Frontal cortex (tissue), 4 donors: ENCODE data around the gene BCLAF1. TPM values are rescaled to one million over a fixed set of nuclear protein-coding genes. Genes with fewer than 3 reads are reported as not detected.
"Not testable (repeated sequence)": the region's sequence is repeated elsewhere in the genome, so short reads cannot be mapped to it uniquely, and the experiment has no call there.

ENCODE experiments used
- DNase-seq, 2 donors: peaks; one replicate each; pipeline ENCODE4 v3.0.0; 2012; ENCODE audit warnings: low spot score in 2 of 2
- FAIRE-seq: peaks from 2 replicates; lab custom pipeline; 2012; peaks lifted over from hg19 to GRCh38; lab: Jason Lieb, UNC
- total RNA-seq: library from RNA; depleted of rRNA; stranded (reverse); fragments of >200 nt; gene quantifications from one replicate; pipeline ENCODE4 v1.2.3, GENCODE V29; 2014
- donor health status: control.
- donor health status: control.
- donor health status: control.

The BCLAF1 gene
- total RNA-seq, 1 donor from 2014 or later: 170 TPM

DNA sequence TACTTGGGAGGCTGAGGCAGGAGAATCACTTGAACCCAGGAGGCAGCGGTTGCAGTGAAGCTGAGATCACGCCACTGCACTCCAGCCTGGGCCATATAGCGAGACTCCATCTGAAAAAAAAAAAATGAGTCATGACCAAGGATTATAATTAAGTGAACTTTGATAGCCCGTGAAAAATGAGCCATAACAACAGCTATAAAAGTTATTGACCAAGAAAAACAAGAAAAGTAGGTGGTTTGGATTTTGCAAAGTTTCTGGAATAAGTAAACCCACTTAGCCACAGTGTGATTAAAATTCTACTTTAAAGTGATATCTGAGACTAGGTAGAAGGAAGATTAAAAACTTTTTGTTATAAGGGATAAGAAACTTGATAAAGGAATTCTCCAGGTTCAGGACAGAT lies 25.9 kb upstream of the BCLAF1 start:
- DNase-seq: no peak

DNA sequence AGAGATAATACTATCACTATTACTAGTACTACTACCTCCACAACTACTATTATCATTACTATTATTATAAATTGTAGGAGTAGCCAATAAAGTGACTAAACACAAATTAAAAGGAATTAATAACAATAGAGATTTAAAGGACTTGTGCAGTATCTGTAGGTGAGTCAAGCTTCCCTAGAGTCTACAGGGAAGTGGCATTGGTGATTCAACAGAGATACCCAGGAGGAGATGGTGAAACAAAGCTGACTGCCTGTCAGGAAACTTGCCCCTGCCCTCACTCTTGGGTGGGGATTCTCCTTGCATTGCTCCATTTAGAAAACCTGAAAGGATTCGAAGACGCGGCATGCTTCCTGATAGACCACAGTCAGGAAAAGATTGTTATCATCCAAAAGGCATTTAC lies 23.3 kb upstream of the BCLAF1 start:
- FAIRE-seq (no peak), DNase-seq (no peak)

More for the DNA sequence above, 25.9 kb upstream of the BCLAF1 start:
- FAIRE-seq: no peak

DNA sequence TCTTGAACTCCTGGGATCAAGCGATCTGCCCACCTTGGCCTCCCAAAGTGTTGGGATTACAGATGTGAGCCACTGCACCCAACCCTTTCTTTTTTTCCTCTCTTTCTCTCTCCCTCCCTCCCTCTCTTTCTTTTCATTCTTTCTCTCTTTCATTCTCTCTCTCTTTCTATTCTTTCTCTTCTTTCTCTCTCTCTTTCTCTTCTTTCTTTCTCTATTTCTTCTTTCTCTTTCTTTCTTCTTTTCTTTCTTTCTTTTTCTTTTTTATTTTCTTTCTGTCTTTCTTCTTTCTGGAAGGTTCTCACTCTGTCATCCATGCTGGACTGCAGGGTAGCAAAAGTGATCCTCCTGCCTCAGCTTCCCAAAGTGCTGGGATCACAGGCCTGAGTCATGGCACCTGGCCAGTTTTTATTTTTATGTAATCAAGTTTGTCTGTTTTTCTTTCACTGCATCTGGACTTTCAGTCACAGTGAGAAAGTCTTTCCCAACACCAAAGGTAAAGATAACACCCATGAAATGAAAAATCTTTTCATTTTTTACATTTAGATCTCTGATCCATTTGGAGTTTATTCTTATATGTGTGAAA lies 20.2 kb upstream of the BCLAF1 start:
- DNase-seq (no peak), FAIRE-seq (no peak)

DNA sequence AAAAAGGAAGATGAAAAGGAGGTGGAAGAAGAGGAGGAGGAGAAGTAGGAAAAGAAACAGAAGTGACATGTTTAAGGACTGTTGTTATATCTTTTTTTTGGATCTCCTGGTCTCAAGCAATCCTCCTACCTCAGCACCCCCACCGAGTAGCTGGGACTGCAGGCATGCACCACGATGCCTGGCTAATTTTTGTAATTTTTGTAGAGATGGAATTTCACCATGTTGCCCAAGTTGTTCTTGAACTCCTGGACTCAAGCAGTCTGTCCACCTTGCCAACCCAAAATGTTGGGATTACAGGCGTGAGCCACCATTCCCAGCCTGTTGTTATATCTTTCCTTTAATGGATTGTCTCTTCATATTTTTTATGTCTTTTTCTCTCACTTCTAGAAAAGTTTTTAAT lies 19.5 kb upstream of the BCLAF1 start:
- DNase-seq (no peak), FAIRE-seq (no peak)

DNA sequence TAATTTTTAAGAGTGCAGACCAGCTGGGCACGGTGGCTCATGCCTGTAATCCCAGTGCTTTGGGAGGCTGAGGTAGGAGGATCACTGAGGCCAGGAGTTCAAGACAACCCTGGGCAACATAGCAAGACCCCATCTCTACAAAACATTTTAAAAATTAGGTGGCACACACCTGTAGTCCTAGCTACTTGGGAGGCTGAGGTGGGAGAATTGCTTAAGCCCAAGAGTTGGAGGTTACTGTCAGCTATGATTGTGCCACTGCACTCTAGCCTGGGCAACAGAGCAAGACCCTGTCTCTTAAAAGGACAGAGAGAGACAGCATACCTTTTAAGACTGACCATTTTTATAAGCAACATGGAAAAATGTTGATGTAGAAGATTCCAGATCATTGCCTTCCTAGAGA lies 18.8 kb upstream of the BCLAF1 start:
- DNase-seq, FAIRE-seq: not testable (repeated sequence)

DNA sequence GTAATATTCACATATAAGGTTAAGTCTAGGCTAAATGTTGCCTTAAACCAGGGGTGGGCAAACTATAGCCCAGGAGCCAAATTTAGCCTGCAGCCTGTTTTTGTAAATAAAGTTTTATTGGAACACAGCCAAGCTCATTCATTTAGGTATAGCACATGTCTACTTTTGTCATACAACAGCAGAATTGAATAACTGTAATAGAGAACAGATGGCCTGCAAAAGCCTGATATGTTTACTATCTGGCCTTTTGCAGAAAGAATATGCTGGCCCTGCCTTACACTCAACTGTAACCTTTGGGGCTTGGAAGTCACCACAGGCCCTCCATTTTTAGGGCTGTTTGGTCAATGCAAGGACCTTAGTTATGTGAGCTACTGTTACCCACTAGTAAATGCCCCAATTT lies 17.7 kb upstream of the BCLAF1 start:
- no peak for FAIRE-seq
- no peak for DNase-seq

DNA sequence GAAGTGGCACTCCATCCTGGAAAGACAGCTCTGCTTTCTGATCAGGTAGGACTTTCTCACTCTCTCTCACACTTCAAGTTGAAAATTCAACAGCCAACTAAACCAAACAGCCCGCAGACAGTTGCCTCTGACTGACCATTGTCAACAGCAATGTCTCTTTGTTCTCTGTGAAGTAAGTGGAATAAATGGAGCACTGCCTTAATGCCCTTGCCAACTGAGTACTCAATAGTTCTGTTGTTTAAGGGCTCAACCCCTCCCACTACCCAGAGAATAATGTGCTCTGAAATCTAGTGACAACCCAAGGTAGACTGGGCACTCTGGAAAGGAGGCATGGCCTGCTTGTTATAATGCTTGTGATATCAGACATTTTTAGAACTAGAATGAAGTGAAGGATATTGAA lies 16.8 kb upstream of the BCLAF1 start:
- FAIRE-seq (peak; percentile 84), DNase-seq (peak; percentile 29 to 52)

DNA sequence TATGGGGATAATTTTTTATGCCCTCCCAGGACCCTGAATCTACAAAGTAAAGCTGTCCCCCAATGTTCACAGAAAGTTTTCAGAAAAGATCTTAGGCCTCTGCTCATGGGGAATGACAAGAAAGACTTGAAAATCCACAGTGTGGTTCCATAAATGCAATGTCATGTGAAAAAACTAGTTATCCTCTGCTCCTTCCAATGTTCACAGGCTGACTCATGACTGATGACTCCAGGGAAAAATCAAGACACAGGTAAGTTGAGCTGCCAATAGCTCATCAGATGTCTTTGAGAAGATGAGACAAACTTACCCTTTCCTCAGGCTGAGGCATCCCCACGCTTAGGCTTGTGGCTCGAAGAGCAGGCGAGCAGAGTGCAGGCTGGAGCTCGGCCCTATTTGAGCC lies 14.8 kb upstream of the BCLAF1 start:
- DNase-seq: no peak

DNA sequence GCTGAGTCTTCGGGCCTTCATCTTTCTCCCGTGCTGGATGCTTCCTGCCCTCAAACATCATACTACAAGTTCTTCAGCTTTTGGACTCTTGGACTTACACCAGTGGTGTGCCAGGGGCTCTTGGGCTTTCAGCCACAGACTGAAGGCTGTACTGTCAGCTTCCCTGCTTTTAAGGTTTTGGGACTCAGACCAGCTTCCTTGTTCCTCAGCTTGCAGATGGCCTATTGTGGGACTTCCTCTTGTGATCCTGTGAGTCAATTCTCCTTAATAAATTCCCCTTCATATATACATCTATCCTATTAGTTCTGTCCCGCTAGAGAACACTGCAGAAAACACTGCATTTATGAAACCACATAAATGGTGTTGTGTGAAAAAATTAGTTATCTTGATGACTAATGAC lies 13.9 kb upstream of the BCLAF1 start:
- DNase-seq (no peak), FAIRE-seq (no peak)

More for the DNA sequence above, 14.8 kb upstream of the BCLAF1 start:
- no peak for FAIRE-seq

DNA sequence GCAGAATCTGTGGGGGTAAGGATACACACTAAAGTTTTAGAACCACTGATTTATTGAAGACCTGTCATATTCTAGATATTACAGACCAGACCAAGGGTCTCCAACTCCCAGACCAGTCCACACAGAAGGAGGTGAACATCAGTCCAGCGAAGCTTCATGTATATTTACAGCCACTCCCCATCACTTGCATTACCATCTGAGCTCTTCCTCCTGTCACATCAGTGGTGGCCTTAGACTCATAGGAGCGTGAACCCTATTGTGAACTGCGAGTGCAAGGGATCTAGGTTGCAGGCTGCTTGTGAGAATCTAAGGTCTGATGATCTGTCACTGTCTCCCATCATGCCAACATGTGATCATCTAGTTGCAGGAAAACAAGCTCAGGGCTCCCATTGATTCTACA lies 5.0 kb upstream of the BCLAF1 start:
- DNase-seq (no peak), FAIRE-seq (no peak)

DNA sequence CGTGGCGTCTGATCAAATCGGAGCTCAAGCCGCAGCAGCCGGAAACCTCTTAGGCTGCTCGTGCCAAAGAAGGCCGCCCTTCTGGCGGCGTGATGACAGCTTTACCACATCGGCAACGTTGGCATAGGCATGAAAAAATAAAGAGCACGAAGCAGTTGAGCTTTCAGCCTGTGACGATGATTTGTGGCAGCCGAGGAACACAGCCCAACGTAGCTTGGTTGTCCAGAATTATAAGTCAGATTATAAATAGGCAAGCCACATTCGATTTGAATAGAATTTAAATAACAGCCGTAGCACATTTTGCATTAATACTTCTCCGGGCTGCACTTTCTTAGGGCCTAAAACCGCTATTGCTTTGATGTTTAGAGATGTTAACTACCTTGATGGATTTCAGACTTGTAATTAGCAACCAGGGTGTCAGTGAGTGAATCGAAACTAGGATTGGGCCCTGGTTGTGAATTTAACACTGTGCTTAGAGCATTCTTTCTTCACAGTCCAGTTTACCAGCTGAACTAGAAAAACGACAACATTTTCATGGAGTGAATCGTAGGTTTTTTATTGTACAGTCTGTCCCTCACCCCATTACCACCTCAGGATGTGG lies 864 bp upstream of the BCLAF1 start:
- DNase-seq: peak; percentile 14 to 23

DNA sequence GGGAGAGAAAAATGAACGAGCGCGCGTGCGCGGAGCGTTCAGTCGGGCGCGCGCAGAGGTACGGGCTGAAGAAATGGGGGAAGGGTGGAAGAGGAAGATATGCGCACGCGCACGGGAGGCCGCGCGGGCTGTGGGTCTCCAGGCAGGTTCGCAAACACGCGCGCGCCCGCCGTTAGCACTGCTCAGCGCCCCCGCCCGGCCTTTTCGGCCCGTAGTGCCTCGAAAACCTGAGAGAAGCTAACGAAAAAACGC lies 393 bp downstream of the BCLAF1 start:
- DNase-seq: peak; percentile 42 to 58
- no peak for FAIRE-seq

More for the DNA sequence above, 864 bp upstream of the BCLAF1 start:
- no peak for FAIRE-seq

DNA sequence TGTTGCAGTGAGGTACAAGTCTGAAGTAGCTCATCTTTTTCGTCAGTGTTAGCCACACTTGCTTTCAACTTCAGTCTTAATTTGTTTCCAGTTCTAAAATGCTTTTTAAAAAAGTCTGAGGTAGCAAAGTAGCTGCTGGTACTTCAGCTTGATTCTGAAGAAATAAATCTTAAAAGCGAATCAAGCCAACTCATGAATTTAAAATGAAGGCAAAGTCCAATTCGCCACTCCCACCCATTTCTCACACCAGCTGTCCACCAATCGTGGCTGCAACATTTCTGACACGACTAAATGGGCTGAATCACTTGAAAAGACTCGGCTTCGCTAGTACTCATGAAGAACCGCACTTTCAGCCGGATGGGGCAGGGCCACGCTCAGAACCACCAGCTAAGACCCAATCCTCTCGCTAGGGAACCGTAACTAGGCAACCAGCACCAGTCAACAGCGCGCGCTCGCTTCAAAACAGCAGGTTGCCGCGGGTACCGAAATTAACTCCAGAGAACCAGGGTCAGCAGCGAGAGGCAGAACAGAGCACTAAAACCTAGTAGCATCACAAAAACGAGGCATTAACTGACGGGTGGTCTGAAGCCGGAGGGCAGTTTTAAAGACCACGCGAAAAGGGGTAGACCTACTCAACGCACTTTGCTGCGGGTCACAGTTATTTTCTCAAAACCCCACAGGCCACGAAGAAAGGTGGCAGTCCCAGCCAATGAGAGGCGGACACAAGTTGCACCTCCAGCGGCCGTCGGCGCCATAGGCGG lies 900 bp downstream of the BCLAF1 start:
- DNase-seq (peak; percentile 17 to 63), FAIRE-seq (no peak)

DNA sequence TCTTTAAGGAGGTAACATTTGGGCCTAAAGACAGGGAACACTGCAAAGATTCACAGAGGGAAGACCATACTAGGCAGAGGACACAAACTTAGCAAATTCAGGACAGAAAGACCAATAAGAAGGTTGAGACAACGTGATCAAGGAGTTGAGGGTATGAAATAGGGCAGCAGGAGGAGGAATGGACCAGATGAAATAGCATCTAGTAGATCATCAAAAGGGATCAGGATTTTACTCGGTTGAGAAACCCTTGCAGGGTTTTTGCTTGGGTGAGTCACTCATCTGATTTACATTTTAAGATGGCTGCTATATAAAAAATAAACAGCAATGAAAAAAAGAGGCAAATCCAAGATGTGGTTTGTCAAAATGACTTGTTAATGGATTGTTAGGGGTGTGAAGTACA lies 4.7 kb downstream of the BCLAF1 start:
- DNase-seq (no peak), FAIRE-seq (no peak)

DNA sequence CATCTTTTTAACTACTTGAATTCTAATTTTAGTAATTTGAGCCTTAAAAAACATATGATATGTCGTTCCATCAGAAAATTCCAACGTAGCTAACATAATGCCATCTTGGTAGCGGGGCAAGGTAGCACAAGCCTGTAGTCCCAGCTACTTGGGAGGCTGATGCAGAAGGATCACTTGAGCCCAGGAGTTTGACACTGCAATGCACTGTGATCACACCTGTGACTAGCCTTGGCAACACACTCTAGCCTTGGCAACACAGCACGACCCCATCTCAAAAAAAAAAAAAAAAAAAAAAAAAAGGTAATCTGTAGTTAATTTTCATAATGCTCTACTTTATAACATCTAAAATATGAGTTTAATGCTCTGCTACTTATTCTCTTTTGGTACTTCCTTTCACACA lies 6.7 kb downstream of the BCLAF1 start:
- FAIRE-seq: no peak
- no peak for DNase-seq

DNA sequence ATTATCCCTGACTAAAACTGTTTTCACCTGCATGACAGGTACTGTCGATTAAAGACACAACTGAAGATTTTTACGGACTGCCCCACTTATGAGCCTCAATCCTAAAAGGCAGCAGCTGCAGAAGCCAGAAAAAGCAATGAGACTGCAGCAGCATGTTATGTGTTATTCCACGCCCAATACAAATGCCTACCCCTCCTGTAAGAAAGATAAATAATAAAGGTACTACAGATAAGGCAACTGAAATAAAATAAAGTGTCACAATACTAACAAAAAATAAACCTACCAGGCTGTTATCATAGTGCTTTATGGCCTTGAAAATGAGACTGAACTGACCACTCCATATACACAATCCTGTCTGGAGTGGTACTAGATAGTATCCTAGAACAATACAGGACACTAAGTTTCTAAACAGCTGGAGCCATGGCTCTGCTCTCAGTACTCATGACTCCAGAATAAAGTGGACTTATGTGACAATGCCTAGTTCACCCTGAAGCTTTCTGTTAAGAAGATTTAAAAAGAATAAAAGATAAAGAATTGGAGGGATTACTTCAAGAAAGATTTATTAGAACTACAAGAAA lies 9.5 kb downstream of the BCLAF1 start:
- FAIRE-seq (no peak), DNase-seq (no peak)

DNA sequence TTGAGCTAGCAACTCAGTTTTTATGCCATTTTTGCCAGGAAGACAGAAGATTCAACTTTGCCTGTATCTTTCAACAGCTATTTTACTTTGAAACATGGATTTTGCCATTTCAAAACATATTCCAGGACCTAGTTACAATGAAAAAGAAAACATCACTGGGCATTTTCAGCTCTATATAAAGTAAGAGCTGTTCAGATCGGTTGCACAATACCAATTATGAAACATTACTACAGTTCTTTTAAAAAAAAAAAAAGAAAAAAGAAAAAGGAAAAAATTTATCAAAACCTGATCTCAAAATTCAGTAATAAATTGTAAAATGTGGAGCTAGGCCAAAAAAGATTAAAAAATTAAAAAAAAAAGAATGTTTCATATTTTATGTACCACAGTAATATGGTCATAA lies 15.6 kb downstream of the BCLAF1 start:
- DNase-seq (no peak), FAIRE-seq (no peak)

DNA sequence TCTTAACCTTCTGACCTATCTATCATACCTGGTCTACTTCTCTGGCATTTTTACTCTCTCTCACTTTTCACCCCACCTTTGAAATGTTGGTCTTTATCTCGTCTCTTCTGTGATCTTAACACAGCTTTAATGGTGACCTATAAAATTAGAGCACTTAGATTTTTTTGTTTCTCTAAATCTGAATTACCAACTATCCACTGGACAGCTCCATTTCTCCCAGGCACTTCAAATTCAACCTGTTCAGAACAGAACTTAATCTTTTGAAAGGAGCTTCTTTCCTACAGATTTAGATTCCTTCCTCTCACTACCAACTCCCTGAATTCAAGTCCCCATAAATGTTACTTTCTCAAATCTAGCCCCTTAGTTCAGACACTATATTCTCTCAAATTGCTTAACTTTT lies 24.5 kb downstream of the BCLAF1 start:
- DNase-seq (no peak), FAIRE-seq (no peak)

DNA sequence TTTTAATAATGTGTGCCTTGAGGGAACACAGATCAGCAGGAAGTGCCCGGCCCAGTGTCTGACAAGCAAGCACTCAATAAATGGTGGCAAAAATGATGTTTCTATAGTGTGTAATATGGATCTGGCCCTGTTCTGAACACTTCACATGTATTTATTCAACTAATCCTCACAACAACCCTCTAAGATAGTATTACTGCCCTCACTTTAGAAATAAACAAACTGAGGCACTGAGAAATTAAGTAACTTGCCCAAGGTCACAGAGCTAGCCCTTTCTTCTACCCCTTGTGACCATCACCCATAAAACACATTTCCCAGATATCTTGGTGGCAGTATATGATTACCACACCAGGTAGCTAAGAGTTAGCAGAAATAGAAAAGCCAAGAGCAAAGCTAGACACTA lies 26.7 kb downstream of the BCLAF1 start:
- DNase-seq: no peak
- no peak for FAIRE-seq

DNA sequence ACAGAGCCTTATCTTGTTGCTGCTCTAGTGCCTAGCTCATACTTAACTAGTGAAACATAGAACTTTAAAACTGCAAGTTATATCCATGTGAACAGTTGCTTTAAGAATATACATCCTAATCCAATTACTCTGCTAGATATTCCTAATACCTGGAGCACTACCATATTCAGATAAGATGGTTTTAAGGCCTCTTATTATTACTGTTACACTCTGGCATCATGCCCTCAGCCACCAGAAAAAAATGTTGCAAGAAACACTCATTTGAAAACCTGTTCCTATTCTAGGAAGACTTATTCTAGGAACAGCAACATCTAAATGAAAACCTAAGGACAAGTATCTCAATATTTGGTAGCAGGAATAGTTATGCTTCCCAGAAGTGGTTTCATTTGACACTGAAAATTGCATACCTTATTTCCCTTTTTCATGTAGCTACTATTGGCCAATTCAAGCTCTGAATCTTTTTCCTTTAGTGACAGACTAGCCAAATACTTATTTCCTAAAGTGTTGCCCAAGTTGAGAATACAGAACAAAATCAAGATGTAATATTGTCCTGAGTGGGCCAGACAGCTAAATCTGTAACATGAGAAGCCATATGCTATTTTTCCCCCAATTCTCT lies 34.7 kb downstream of the BCLAF1 start:
- FAIRE-seq: no peak
- no peak for DNase-seq

DNA sequence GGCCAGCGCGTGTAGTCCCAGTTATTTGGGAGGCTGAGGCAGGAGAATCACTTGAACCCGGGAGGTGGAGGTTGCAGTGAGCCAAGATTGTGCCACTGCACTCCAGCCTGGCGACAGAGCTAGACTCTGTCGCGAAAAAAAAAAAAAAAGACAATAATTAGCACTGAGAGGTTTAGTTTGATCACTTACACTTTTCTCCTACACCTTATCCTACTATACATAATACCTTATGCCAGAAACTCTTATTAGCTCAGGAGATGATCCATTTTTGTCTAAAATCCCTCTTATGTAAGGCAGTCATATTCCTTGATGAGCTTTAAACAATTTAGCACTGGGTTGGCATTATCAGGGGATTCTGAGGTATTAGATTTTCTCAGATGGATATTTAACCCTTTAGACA lies 35.9 kb downstream of the BCLAF1 start:
- DNase-seq: no peak
- FAIRE-seq: no peak
